Measurements from ENCODE around the gene SND1.

GRCh38 chr7:128139406-128139805 lies 487.4 kb downstream of the SND1 start:
- no peak for TF ChIP-seq CTCF (IDR thresholded peaks at IDR 0.05)
- TF ChIP-seq POLR2A (IDR thresholded peaks at IDR 0.05): no peak

All from vagina (tissue), 2 donors.